HepG2 (cell line): Measurements from ENCODE around the gene AKAP9. TPM values are rescaled to one million over a fixed set of nuclear protein-coding genes. Genes with fewer than 3 reads are reported as not detected.

Experiments
- ATAC-seq: fragments of 200-7000 bp; cut with Tn5 transposase; 3 replicates; pipeline ENCODE4 v1.9.1; 2020; ENCODE audit warnings: mild to moderate bottlenecking, moderate library complexity
- BruUV-seq: library from RNA; stranded (reverse); fragments of 400-500 nt; replicated peaks from 2 replicates; lab custom pipeline; 2021; lab: Mats Ljungman, UMichigan
- CTCF ChIA-PET: fragments of 300-600 bp; formaldehyde crosslinking; extraction: SDS; loops from one replicate; lab custom pipeline; 2021; ENCODE audit warnings: low total read pairs, inconsistent platforms, low intra/inter-chr PET ratio; lab: Yijun Ruan, JAX
- POLR2A ChIA-PET: fragments of 350-600 bp; sonication (Branson Sonifier 250); formaldehyde crosslinking; loops from one replicate; lab custom pipeline; 2020; ENCODE audit warnings: antibody characterized with exemption, inconsistent platforms; lab: Yijun Ruan, JAX
- DNase-seq: peaks from one replicate; pipeline ENCODE4 v3.0.0-alpha.2; 2015; ENCODE audit warnings: low spot score
- FAIRE-seq: peaks from 3 replicates; lab custom pipeline; 2011; peaks lifted over from hg19 to GRCh38; lab: Jason Lieb, UNC
- H2AFZ ChIP-seq: one replicate; pipeline ENCODE4 v1.6.1; 2011; ENCODE audit warnings: low read length, inconsistent platforms
- H3K27ac ChIP-seq: fragments of 300-600 bp; 3 replicates; pipeline ENCODE4 v1.8.0; 2011; ENCODE audit warnings: mixed run types, mild to moderate bottlenecking, mixed read lengths, low read length, inconsistent platforms; ENCODE audit not compliant: insufficient read depth; ENCODE audit errors: extremely low read length
- H3K27me3 ChIP-seq, 2 experiments: fragments of 200-600 bp in 1 of 2; 2 replicates in 1 of 2; 3 replicates in 1 of 2; pipeline versions ENCODE4 v1.6.0 to v1.8.0; 2011; ENCODE audit warnings: low read length in 2 of 2, mild to moderate bottlenecking in 2 of 2, moderate library complexity in 2 of 2, inconsistent platforms in 1 of 2; ENCODE audit not compliant: insufficient read depth in 2 of 2, control insufficient read depth in 1 of 2
- H3K36me3 ChIP-seq, 2 experiments: fragments of 200-600 bp in 1 of 2; replicated peaks in 1 of 2; 2 replicates in 1 of 2; 3 replicates in 1 of 2; pipeline versions ENCODE4 v1.5.1 to v1.8.0; 2011; ENCODE audit warnings: low read length in 2 of 2, inconsistent platforms in 1 of 2; ENCODE audit not compliant: insufficient read depth in 2 of 2, control insufficient read depth in 1 of 2
- H3K4me1 ChIP-seq: 2 replicates; pipeline ENCODE4 v1.5.1; 2012; ENCODE audit warnings: low read length, inconsistent platforms; ENCODE audit not compliant: insufficient read depth
- H3K4me2 ChIP-seq: 2 replicates; pipeline ENCODE4 v1.6.0; 2011; ENCODE audit warnings: low read depth, low read length, inconsistent platforms
- H3K4me3 ChIP-seq, 3 experiments: fragments of 200-600 bp in 1 of 3; sonication (generic), shearing (Covaris generic) in 1 of 3; replicated peaks in 1 of 3; 2 replicates each; pipeline ENCODE4 v1.5.1; 2011 to 2016; ENCODE audit warnings: low read length in 3 of 3, inconsistent platforms in 2 of 3, low read depth in 2 of 3, mild to moderate bottlenecking in 2 of 3, control low read depth in 1 of 3, mixed read lengths in 1 of 3; ENCODE audit not compliant: insufficient read depth in 1 of 3
- H3K79me2 ChIP-seq: one replicate; pipeline ENCODE4 v1.6.1; 2011; ENCODE audit warnings: low read length, inconsistent platforms; ENCODE audit not compliant: insufficient read depth
- H3K9ac ChIP-seq: 2 replicates; pipeline ENCODE4 v1.6.0; 2011; ENCODE audit warnings: mild to moderate bottlenecking, low read depth, low read length, inconsistent platforms; ENCODE audit not compliant: insufficient read depth
- H3K9me3 ChIP-seq: 2 replicates; pipeline ENCODE4 v1.5.1; 2012; ENCODE audit warnings: mild to moderate bottlenecking, low read length
- H4K20me1 ChIP-seq: 2 replicates; pipeline ENCODE4 v1.6.0; 2011; ENCODE audit warnings: inconsistent platforms, mild to moderate bottlenecking, low read length, moderate library complexity; ENCODE audit not compliant: insufficient read depth
- JUNB ChIP-seq: sonication (generic); formaldehyde crosslinking; IDR thresholded peaks from 2 replicates; pipeline ENCODE4 v1.8.0; 2022; ENCODE audit warnings: missing genetic modification reagents, mild to moderate bottlenecking, borderline replicate concordance
- KDM5A ChIP-seq: fragments of 200-600 bp; sonication (generic); IDR thresholded peaks from 2 replicates; pipeline ENCODE4 v1.7.0; 2018; ENCODE audit warnings: antibody characterized with exemption, mild to moderate bottlenecking, low read length, borderline replicate concordance
- KMT2A ChIP-seq: sonication (generic); formaldehyde crosslinking; IDR thresholded peaks from 2 replicates; pipeline ENCODE4 v1.4.0; 2020; ENCODE audit warnings: missing genetic modification reagents
- LBX2 ChIP-seq: sonication (generic); formaldehyde crosslinking; IDR thresholded peaks from 2 replicates; pipeline ENCODE4 v1.5.0; 2020; ENCODE audit warnings: missing genetic modification reagents, mild to moderate bottlenecking, borderline replicate concordance
- NFE2L1 ChIP-seq: sonication (generic); formaldehyde crosslinking; IDR thresholded peaks from 2 replicates; pipeline ENCODE4 v1.4.0; 2020; ENCODE audit warnings: missing genetic modification reagents, mild to moderate bottlenecking, borderline replicate concordance
- ONECUT2 ChIP-seq: sonication (generic); formaldehyde crosslinking; IDR thresholded peaks from 2 replicates; pipeline ENCODE4 v1.4.0; 2020; ENCODE audit warnings: missing genetic modification reagents
- PAF1 ChIP-seq: IDR thresholded peaks from 2 replicates; pipeline ENCODE4 v1.6.1; 2016; ENCODE audit warnings: missing genetic modification reagents, missing compliant biosample characterization
- RBM22 ChIP-seq: fragments of 200-400 bp; formaldehyde crosslinking; optimal IDR thresholded peaks from 2 replicates; pipeline ENCODE3; 2017; ENCODE audit warnings: mild to moderate bottlenecking, low read length, moderate library complexity
- RELA ChIP-seq: sonication (generic); formaldehyde crosslinking; IDR thresholded peaks from 2 replicates; pipeline ENCODE4 v1.4.0; 2020; ENCODE audit warnings: missing genetic modification reagents
- ZFP1 ChIP-seq: IDR thresholded peaks from 2 replicates; pipeline ENCODE4 v1.6.1; 2016
- ZNF263 ChIP-seq: sonication (generic); formaldehyde crosslinking; IDR thresholded peaks from 2 replicates; pipeline ENCODE4 v1.4.0; 2020; ENCODE audit warnings: missing genetic modification reagents
- ZNF724P ChIP-seq: sonication (generic); formaldehyde crosslinking; IDR thresholded peaks from 2 replicates; pipeline ENCODE4 v1.8.0; 2022; ENCODE audit warnings: missing genetic modification reagents, borderline replicate concordance
- WGBS: methylation state at CpG from one replicate; pipeline ENCODE4 v1.1.6; 2017; ENCODE audit warnings: low lambda C conversion rate; 5-methylcytosine and 5-hydroxymethylcytosine counted together
- in situ Hi-C: cut with HindIII; loops from 2 replicates; pipeline ENCODE4 v1.10.0; 2017; ENCODE audit warnings: low pct_unique_long_range_greater_than_20kb; ENCODE audit not compliant: extremely low pct_ligation_motif_present
- intact Hi-C: fragments of 100-400 bp; cut with micrococcal nuclease; formaldehyde crosslinking; loops from one replicate; pipeline ENCODE4 v1.10.0; 2022; ENCODE audit not compliant: unreplicated experiment
- polyA plus RNA-seq, 8 experiments: library from polyadenylated mRNA; depleted of rRNA in 3 of 8; stranded (reverse) in 7 of 8; unstranded in 1 of 8; fragments of >200 nt; fragmentation: Illumina TruSeq in 4 of 8; extraction: Trizol in 4 of 8; gene quantifications; 2 replicates each; pipeline versions ENCODE4 v1.2.1 to v1.2.3, GENCODE V29; 2011 to 2016; ENCODE audit warnings: low read depth in 4 of 8, missing spikeins in 1 of 8, mixed read lengths in 1 of 8; ENCODE audit not compliant: insufficient read depth in 1 of 8
- total RNA-seq, 5 experiments: library from RNA; depleted of rRNA; stranded (reverse); fragments of >200 nt; fragmentation: Illumina TruSeq; extraction: Trizol; gene quantifications; 2 replicates each; pipeline ENCODE4 v1.2.3, GENCODE V29; 2016; ENCODE audit warnings: low read depth in 1 of 5

Gene AKAP9
- total and polyA plus RNA-seq, 2 of the 13 experiments (the other 11 are each of a cell fraction or from before 2014, with no cell fraction given), result 27.6 to 33.1 TPM

GRCh38 chr7:92110857-92111256 is 170.2 kb downstream of the AKAP9 start:
- Histone ChIP-seq H3K79me2 (peaks cover 2% of the 10 kb centered on the region), H3K36me3 (peaks cover 7 to 26% of the 10 kb centered on the region in 2 experiments), H4K20me1 (peaks cover 16% of the 10 kb centered on the region), H3K27ac (no peak overlapping the region), H3K4me2 (no peak overlapping the region), H3K9ac (no peak overlapping the region), H3K27me3 (no peaks in the 10 kb centered on the region), H3K4me1 (no peaks in the 10 kb centered on the region), H3K4me3 (no peak overlapping the region), H2AFZ (no peak overlapping the region), H3K9me3 (no peaks in the 10 kb centered on the region)
- 94% methylated on average over 2 of the region's 2 CpGs for WGBS
- ChIA-PET POLR2A (no interaction called here), CTCF (no interaction called here)
- peak; percentile 81 for TF ChIP-seq RBM22
- peak; percentile 52; the same call in 1 of the 2 replicates for TF ChIP-seq PAF1 (CRISPR knock-in tag)
- TF ChIP-seq RELA (CRISPR knock-in tag), result no peak
- ATAC-seq (no peak), DNase-seq (no peak), FAIRE-seq (no peak)
- BruUV-seq, result no TSS peak
- intact Hi-C loops, result no loop called here
- in situ Hi-C loops, result no loop called here

DNA sequence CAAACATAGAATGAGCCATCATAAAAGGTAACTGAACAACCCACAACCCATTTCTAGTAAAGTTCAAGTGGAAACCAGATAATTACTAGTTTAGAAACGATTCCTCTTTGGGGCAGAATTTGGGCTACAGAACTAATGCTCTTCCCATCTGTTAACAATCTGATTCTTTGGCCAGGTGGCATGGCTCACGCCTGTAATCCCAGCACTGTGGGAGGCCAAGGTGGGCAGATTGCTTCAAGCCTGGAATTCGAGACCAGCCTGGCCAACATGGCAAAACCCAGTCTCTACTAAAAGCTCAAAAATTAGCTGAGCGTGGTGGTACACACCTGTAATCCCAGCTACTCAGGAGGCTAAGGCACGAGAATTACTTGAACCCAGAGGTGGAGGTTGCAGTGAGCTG is 175.2 kb downstream of the AKAP9 start:
- Histone ChIP-seq H4K20me1 (peaks cover 54% of the 10 kb centered on the region), H3K36me3 (peaks cover 8 to 57% of the 10 kb centered on the region in 2 experiments), H3K27ac (no peak overlapping the region), H3K9ac (no peak overlapping the region), H3K79me2 (peaks cover 37% of the 10 kb centered on the region), H3K4me3 (no peak overlapping the region), H2AFZ (no peak overlapping the region), H3K4me1 (peaks cover 9% of the 10 kb centered on the region; the same call in 1 of the 2 replicates), H3K9me3 (no peaks in the 10 kb centered on the region), H3K4me2 (no peak overlapping the region), H3K27me3 (no peaks in the 10 kb centered on the region)
- in situ Hi-C loops (no loop called here), intact Hi-C loops (no loop called here)
- 93% methylated on average over 5 of the region's 5 CpGs for WGBS
- ChIA-PET POLR2A (no interaction called here), CTCF (no interaction called here)
- no peak for DNase-seq
- no TSS peak for BruUV-seq
- no peak for ATAC-seq
- FAIRE-seq, result no peak
- TF ChIP-seq NFE2L1 (CRISPR knock-in tag) (no peak), ZFP1 (CRISPR knock-in tag) (no peak), ZNF724P (CRISPR knock-in tag) (no peak), KDM5A (no peak), KMT2A (CRISPR knock-in tag) (no peak), JUNB (no peak), ZNF263 (CRISPR knock-in tag) (no peak), LBX2 (no peak), ONECUT2 (no peak)
